ENCODE data around the gene PLRG1.

DNA sequence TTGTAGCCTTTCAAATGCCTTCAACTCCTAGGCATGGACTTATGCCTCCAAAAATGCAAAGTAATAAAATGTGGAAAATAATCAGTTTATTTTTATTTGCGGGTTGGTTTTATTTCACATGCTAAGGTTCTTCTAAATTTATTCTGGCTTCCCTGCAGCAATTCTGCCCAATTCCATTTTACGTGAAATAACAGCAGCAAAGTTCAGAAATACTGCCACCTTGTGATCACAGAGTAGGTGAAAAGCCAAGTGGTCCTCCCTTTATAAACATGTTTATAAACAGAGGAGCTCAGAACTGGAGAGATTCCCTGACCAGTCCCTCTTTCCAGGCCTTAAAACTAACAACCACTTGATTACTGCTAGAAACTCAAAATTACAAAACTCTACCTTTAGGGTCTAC is 43.9 kb downstream of the PLRG1 start:
- TF ChIP-seq, protein P1, sequence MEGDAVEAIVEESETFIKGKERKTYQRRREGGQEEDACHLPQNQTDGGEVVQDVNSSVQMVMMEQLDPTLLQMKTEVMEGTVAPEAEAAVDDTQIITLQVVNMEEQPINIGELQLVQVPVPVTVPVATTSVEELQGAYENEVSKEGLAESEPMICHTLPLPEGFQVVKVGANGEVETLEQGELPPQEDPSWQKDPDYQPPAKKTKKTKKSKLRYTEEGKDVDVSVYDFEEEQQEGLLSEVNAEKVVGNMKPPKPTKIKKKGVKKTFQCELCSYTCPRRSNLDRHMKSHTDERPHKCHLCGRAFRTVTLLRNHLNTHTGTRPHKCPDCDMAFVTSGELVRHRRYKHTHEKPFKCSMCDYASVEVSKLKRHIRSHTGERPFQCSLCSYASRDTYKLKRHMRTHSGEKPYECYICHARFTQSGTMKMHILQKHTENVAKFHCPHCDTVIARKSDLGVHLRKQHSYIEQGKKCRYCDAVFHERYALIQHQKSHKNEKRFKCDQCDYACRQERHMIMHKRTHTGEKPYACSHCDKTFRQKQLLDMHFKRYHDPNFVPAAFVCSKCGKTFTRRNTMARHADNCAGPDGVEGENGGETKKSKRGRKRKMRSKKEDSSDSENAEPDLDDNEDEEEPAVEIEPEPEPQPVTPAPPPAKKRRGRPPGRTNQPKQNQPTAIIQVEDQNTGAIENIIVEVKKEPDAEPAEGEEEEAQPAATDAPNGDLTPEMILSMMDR (IDR thresholded peaks at IDR 0.05), result peak; percentile 74
- TF ChIP-seq EZH2phosphoT487 (IDR thresholded peaks at IDR 0.05) (no peak), EZH2 (IDR thresholded peaks at IDR 0.05) (no peak)

Measured in neural progenitor cell (in vitro differentiated cells).